ENCODE data around the gene ADK. TPM values are rescaled to one million over a fixed set of nuclear protein-coding genes. Genes with fewer than 3 reads are reported as not detected.

The ADK gene
- total RNA-seq, 1 donor from 2014 or later, result 31.9 TPM

- DNase-seq (ENCODE audit: low spot score), result no peak
- Mint-ChIP-seq H3K4me3 (ENCODE audit: unreplicated experiment) (no peak overlapping the region), H3K4me1 (ENCODE audit: low read depth) (peaks cover 12% of the 10 kb centered on the region), H3K27me3 (ENCODE audit: low read depth) (no peaks in the 10 kb centered on the region), H3K9me3 (ENCODE audit: low read depth) (no peaks in the 10 kb centered on the region), H3K27ac (ENCODE audit: unreplicated experiment) (no peak overlapping the region), H3K36me3 (ENCODE audit: low read depth) (no peaks in the 10 kb centered on the region)
- TF ChIP-seq CTCF (IDR thresholded peaks at IDR 0.05), result no peak
These were observed 388.3 kb downstream of the ADK start for GRCh38 chr10:74539317-74539716.

- Mint-ChIP-seq H3K9me3 (ENCODE audit: low read depth) (no peaks in the 10 kb centered on the region), H3K27ac (ENCODE audit: unreplicated experiment) (no peak overlapping the region), H3K4me1 (ENCODE audit: low read depth) (peaks cover 20% of the 10 kb centered on the region), H3K4me3 (ENCODE audit: unreplicated experiment) (no peak overlapping the region), H3K27me3 (ENCODE audit: low read depth) (no peaks in the 10 kb centered on the region), H3K36me3 (ENCODE audit: low read depth) (no peaks in the 10 kb centered on the region)
- no peak for TF ChIP-seq CTCF (IDR thresholded peaks at IDR 0.05)
- DNase-seq (ENCODE audit: low spot score), result no peak
These were observed 390.4 kb downstream of the ADK start for GRCh38 chr10:74541375-74541774.

GRCh38 chr10:74542077-74542476, 391.1 kb downstream of the ADK start:
- no peak for DNase-seq (ENCODE audit: low spot score)
- peaks cover 20% of the 10 kb centered on the region for H3K4me1 Mint-ChIP-seq (ENCODE audit: low read depth)

GRCh38 chr10:74543276-74543675, 392.3 kb downstream of the ADK start:
- Mint-ChIP-seq H3K4me1 (ENCODE audit: low read depth) (peaks cover 20% of the 10 kb centered on the region), H3K27me3 (ENCODE audit: low read depth) (no peaks in the 10 kb centered on the region), H3K4me3 (ENCODE audit: unreplicated experiment) (no peak overlapping the region), H3K36me3 (ENCODE audit: low read depth) (peaks cover 2% of the 10 kb centered on the region), H3K9me3 (ENCODE audit: low read depth) (no peaks in the 10 kb centered on the region), H3K27ac (ENCODE audit: unreplicated experiment) (no peak overlapping the region)
- TF ChIP-seq CTCF (IDR thresholded peaks at IDR 0.05), result no peak
- no peak for DNase-seq (ENCODE audit: low spot score)

More at GRCh38 chr10:74542077-74542476, 391.1 kb downstream of the ADK start:
- Mint-ChIP-seq H3K4me3 (ENCODE audit: unreplicated experiment) (no peak overlapping the region), H3K36me3 (ENCODE audit: low read depth) (peaks cover 1% of the 10 kb centered on the region), H3K9me3 (ENCODE audit: low read depth) (no peaks in the 10 kb centered on the region), H3K27ac (ENCODE audit: unreplicated experiment) (no peak overlapping the region), H3K27me3 (ENCODE audit: low read depth) (no peaks in the 10 kb centered on the region)
- no peak for TF ChIP-seq CTCF (IDR thresholded peaks at IDR 0.05)

- Mint-ChIP-seq H3K9me3 (ENCODE audit: low read depth) (no peaks in the 10 kb centered on the region), H3K4me3 (ENCODE audit: unreplicated experiment) (no peak overlapping the region), H3K27me3 (ENCODE audit: low read depth) (no peaks in the 10 kb centered on the region), H3K36me3 (ENCODE audit: low read depth) (peaks cover 2% of the 10 kb centered on the region), H3K27ac (ENCODE audit: unreplicated experiment) (peak overlapping the region; percentile 57), H3K4me1 (ENCODE audit: low read depth) (peaks cover 23% of the 10 kb centered on the region)
- no peak for TF ChIP-seq CTCF (IDR thresholded peaks at IDR 0.05)
- DNase-seq (ENCODE audit: low spot score), result no peak
These were observed 393.1 kb downstream of the ADK start for GRCh38 chr10:74544106-74544505.

Data from chondrocyte (in vitro differentiated cells).